Tongue (tissue), 2 donors: Measurements from ENCODE around the gene PPP2R5E. TPM values are rescaled to one million over a fixed set of nuclear protein-coding genes. Genes with fewer than 3 reads are reported as not detected.

Experiments used
- DNase-seq: peaks from one replicate; pipeline ENCODE4 v3.0.0-alpha.2; 2015
- total RNA-seq: library from RNA; depleted of rRNA; stranded (reverse); fragments of >200 nt; gene quantifications from one replicate; pipeline ENCODE4 v1.2.3, GENCODE V29; 2014

The PPP2R5E gene
- total RNA-seq, 1 donor from 2014 or later = 28.8 TPM

- no peak for DNase-seq
Measured at GRCh38 chr14:63432228-63432627, 110.9 kb downstream of the PPP2R5E start.

- DNase-seq = no peak
Measured at GRCh38 chr14:63431466-63431865, 111.7 kb downstream of the PPP2R5E start.

- no peak for DNase-seq
Measured at GRCh38 chr14:63428486-63428885, 114.7 kb downstream of the PPP2R5E start.

DNA sequence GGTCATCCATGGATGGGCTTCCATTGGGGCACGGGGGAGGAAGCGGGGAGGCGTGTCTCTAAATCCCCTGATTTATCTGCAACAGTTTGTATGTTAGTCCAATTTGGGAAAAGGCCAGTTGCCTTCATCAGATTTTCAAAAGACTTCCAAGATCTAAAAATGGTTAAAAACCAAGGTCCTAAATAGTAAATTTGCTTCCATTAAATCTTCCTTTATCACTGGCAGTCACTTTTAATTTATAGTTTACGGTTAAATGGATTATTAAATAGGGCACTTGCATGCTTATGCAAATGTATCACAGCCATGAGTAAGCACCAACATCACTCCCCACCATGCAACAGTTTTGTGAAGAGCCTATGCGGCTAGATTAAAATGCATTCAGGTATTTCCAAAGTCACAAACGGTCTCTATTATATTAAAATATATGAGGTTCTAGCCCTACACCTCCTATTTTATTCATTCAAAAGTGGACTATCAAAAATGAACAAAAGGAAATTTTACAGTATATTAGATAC is 116.3 kb downstream of the PPP2R5E start:
- no peak for DNase-seq

DNA sequence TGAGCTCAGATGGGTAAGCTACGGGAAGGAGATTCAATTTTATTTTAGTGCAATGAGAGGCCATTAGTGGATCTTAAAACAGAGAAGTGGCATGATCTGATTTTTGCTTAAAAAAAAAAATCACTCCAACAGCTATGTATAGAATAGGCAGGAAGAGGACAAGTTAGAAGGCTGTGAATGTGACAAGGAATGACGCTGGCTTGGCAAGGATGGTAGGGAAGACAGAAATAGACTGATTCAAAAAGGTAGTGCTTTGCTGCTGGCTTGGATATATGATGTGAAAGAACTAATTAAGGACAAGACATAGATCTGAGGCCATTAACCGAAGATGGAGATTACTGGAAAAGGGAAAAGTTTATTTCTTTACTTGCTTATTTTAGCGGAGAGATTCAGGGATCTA is 119.3 kb downstream of the PPP2R5E start:
- no peak for DNase-seq

DNA sequence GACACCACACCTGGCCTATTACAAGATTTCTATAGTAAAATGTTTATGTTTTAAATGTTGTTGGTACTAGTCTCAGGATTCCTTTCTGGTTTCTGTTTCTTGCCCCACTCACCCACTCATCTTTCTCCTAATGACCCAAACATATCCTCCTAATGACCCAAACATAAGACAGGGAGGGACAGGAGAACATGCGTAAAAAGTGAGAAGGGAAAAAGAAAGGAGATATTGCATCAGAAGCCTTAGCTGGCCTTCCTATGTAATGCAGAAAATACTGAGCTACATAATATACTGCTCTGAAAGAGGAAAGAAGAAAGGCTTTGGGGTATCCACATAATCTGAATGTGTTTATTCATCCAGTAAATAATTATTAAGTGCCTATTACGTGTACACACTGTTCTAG is 119.8 kb downstream of the PPP2R5E start:
- no peak for DNase-seq

DNA sequence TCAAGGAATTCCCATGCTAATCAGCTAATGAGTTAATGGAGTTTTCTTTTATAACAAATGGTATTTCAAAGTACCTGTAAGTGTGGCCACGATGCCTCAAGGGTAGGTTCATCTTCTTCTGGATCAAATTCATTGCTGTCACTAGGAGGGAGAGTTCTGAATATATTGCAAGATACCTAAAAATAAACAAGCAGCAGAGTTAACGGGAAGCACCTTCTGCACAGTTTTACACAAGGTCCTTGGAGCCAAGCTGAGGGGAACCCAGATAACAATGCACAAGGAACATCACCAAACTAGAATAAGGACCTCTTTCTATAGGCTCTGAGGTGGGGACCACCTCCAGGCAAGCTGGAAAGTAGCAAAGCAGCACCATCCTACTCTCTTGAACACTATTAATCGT is 121.3 kb downstream of the PPP2R5E start:
- no peak for DNase-seq

DNA sequence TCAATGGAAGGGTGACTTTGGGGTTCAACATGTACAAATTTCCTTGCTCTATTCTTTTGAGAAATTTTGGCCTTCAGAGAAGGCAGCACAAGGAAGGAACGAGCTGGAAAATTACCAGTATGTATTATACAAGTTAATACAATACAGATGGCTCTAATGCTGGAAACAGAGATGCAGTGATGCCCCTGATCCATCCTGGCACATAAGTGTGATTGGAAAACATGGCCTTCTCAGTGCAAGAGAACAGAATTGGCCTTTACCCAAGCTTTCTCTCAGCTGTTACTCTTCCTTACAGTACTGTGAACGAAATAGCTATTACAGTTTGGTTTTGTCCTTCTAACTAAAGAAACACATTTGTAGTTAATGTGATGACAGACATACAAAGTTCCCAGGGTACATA is 122.0 kb downstream of the PPP2R5E start:
- DNase-seq = no peak

DNA sequence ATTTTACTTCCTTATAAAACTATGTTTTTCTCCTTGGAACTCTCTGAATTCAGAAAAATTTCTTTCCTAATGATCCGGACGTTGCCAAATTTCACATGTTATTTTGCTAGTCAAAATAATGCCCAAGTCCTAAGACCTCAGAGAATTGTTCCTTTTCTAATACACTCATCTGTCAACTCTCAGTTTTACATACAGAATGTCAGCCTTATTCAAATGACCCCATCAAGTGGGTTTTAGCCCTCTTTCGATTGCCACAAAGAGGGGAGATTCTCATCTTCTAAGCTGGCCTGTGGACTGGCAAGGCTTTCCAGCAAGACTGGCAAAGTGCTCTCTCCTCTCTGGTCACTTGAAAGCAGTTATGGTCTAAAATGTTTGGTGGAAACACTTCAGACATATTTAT is 125.2 kb downstream of the PPP2R5E start:
- no peak for DNase-seq

DNA sequence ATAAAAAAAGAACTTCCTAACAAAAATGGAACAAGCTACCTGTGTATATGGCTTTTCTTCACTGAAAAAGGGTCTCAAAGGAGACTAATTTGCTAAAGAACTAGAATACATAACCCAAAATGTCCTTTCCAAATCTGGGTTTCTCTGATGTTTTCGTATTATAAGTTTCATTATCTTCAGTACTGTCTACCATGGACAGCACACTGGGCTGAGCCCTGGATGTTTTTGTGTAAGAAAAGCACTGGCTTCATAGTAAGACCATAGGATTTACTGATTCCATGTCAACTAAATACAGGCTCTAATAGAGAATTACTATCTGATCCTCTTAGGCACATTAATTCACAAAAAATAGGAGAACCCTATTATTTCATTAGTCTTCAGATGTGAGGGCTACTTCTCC is 130.2 kb downstream of the PPP2R5E start:
- DNase-seq = no peak

- DNase-seq = no peak
Measured at GRCh38 chr14:63406333-63406732, 136.8 kb downstream of the PPP2R5E start.

DNA sequence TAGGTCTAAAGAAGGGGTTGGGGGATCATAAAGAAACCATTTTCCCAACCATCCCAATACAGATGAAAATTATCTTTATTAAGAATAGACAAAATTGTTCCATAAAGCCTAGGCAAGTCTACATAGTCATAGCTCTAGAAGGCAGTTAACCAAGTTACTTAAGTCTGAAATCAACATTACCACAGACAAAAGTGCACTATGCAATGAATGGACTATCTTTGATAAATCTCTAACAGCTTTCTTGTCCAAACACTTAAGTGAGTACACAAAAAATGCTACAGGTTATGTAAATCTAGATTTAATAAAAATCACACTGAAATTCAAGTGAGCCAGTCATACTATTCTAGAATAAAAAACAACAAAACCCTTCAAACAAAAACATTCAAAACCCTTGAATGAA is 137.5 kb downstream of the PPP2R5E start:
- DNase-seq = no peak

DNA sequence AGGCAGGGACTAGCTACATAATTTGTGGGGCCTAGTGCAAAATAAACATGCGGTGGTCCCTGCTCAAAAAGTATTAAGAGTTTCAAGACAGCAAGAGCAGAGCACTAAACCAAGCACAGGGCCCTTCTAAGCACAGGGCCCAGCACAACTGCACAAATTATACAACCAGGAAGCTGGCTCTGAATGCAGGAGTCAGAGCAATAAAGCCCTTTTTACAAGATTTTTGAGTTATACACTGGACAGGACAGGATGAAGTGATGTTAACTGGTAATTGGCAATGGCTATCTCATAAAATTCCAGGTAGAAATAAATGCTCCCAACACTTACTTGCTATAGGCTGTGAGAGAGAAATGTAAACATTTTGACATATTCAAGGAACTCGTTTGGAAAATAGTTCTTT is 138.3 kb downstream of the PPP2R5E start:
- DNase-seq = peak; percentile 8

- DNase-seq = peak; percentile 35
Measured at GRCh38 chr14:63401646-63402045, 141.5 kb downstream of the PPP2R5E start.

DNA sequence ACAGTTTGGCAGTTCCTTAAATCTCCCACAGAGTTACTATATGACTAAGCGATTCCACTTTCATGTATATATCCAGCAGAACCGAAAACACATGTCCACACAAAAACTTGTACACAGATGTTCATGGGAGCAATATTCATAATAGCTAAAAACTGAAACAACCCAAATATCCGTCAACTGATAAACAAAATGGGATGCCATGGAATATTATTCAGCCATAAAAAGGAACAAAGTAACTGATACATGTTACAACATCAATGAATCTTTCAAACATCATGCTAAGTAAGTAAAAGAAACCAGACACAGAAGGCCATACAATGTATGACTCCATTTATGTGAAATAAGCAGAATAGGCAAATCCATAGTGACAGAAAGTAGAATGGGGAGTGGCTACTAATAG is 144.2 kb downstream of the PPP2R5E start:
- DNase-seq = no peak

DNA sequence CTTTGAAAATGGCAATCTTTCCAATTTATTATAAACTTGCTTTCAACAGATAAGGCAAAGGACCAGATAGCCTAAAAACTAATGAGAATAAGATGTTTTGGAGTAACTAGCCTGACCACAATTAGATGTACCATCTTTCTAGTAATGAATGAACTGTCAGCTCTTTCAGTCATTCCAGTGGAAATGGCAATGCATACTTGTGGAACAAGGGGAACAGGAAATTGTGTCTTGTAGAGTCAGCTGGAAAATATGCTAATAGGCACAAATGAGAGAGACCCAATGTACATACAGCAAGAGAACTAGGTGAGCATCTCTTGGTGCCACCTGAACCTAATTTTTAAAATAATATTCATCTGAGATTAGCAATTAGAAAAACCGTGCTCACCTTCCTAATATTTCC is 148.3 kb downstream of the PPP2R5E start:
- DNase-seq = no peak

- DNase-seq = no peak
Measured at GRCh38 chr14:63394432-63394831, 148.7 kb downstream of the PPP2R5E start.

DNA sequence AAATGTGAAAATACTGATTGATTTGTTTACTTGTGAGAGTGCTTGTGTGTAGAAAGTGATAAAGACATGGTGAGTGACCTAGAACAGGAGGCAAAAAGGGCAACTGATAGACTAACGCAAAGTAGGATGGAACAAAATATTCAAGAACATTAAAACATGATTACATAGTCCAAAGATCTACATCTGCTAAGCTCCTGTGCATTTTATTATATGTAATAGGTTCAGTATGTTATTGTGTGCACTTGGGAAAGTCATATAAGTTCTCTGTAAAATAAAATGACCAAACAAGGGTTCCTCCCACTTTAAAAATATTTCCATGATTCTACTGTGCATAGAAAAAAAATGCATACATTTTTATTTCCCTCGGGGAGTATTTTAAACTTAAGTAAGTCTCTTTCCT is 150.2 kb downstream of the PPP2R5E start:
- no peak for DNase-seq

DNA sequence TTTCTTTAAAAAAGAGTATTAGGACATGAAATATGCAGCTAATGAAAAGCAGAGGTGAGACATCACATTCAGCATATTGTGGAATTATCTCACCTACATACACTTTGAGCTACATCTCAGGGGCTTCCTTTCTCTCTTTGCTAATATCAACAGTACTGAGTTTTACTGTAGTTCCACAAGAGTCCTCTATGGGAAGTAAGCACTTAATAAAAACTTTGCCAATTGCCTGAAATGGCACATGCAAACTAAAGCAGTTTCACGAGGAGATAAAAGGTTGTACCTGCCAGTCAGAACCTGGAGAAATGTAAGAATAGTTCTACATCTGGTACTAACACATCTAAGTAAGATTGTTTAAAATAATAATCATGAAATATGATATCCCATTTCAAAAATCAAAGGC is 150.9 kb downstream of the PPP2R5E start:
- DNase-seq = no peak

DNA sequence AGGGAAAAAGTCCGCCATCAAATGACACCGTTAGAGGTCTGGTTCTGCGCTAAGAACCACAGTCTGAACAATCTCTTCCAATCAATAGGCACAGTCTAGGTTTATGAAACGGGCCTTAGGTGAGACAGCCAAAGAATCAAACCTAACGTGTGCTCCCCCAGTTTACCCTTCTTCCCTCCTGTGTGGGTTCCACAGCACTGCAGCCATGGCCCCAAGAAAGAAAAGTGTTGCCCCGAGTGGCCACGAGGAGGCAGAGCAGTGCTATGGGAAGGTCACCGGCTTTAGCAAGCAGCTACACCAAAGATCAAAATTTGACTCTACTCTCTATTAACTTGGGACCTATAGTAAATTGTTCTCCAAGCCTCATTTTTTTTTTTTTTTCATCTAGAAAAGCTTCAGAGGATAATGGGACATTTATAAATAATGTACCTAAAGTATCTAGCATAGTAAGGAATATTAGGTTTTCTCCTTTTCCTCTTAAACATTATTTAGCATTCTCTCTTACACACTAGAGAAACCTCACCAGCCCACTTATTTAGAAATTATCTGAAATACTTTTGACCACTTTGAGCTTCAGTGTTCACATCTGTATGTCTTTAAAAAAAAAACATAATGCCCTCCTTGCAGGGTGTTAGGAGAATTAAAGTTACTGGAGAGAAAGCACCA is 154.3 kb downstream of the PPP2R5E start:
- peak; percentile 65 for DNase-seq

GRCh38 chr14:63387711-63388110 is 155.5 kb downstream of the PPP2R5E start:
- no peak for DNase-seq

DNA sequence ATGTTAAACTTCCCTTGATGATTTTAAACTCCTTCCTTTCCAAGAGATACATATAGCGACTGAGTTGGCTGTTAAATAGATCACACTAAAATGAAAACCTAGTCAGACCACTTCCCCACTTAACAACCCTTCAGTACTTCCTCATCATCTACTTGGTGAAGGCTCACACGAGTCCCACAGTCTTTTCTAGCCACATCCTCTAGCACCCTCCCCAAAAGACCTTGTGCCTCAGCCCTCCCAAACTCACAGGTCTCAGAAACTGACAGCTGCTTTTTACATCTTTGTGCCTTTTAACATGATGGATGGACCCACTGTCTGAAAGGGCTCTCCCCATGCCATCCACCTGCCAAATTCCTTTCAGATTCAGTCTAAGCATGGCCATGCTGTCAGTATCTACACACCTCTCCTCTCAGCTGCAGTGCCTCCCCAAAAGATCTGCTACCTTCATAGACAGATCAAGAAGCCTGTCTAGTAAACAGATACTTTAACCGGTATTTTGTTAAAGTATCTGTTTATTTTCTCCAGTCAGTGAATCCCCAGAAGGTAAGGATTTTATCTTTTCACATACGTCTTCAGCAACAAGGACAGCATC is 159.3 kb downstream of the PPP2R5E start:
- DNase-seq = no peak

- no peak for DNase-seq
Measured at GRCh38 chr14:63378444-63378843, 164.7 kb downstream of the PPP2R5E start.

DNA sequence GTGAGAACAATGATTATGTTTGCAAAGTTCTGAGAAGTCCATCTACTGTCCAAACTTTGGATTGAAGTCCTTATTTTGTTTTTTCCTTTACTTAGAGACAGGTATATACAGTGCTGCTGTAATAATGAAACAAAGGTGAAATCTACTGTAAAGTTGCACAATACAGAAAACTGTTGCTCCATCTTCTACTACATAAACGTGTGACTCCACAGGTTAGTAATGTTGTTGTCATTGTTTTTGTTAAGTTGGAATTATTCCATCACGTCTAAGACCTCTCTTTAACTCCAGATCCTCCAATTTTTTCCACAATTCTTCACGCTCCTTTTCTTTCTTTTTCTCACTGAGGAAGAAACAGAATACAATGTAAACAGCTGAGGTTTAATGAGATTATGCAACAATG is 167.4 kb downstream of the PPP2R5E start:
- no peak for DNase-seq
